HG02852 (cell line): ENCODE results near the gene EGFR.
A peak's percentile ranks its signal among the peaks of the same experiment; 100 is the strongest.

Source experiments
- ATAC-seq: cut with Tn5 transposase; IDR thresholded peaks from one replicate; pipeline ENCODE4 v1.9.1; 2021; ENCODE audit warnings: mild to moderate bottlenecking, moderate library complexity; ENCODE audit not compliant: unreplicated experiment

The EGFR gene

GRCh38 chr7:55206235-55207029 is 187.6 kb downstream of the EGFR start:
- ATAC-seq = peak; percentile 75

GRCh38 chr7:55207436-55208125 is 188.8 kb downstream of the EGFR start:
- ATAC-seq = no peak

- no peak for ATAC-seq
These were observed 190.5 kb downstream of the EGFR start for GRCh38 chr7:55209366-55209765.

GRCh38 chr7:55210176-55210575 is 191.4 kb downstream of the EGFR start:
- ATAC-seq = no peak

- no peak for ATAC-seq
These were observed 191.9 kb downstream of the EGFR start for GRCh38 chr7:55210716-55211115.

- ATAC-seq = no peak
These were observed 192.9 kb downstream of the EGFR start for GRCh38 chr7:55211726-55212125.

- no peak for ATAC-seq
These were observed 193.4 kb downstream of the EGFR start for GRCh38 chr7:55212176-55212575.

GRCh38 chr7:55212838-55213237 is 194.0 kb downstream of the EGFR start:
- ATAC-seq = no peak

GRCh38 chr7:55214707-55215106 is 195.9 kb downstream of the EGFR start:
- no peak for ATAC-seq

- ATAC-seq = no peak
These were observed 204.2 kb downstream of the EGFR start for GRCh38 chr7:55223023-55223422.

- no peak for ATAC-seq
These were observed 205.3 kb downstream of the EGFR start for GRCh38 chr7:55224111-55224510.

GRCh38 chr7:55224810-55225209 is 206.0 kb downstream of the EGFR start:
- ATAC-seq = no peak

GRCh38 chr7:55230014-55230413 is 211.2 kb downstream of the EGFR start:
- ATAC-seq = no peak

- no peak for ATAC-seq
These were observed 213.0 kb downstream of the EGFR start for GRCh38 chr7:55231736-55232280.

- no peak for ATAC-seq
These were observed 214.2 kb downstream of the EGFR start for GRCh38 chr7:55233001-55233400.

- ATAC-seq = no peak
These were observed 215.6 kb downstream of the EGFR start for GRCh38 chr7:55234408-55234807.

- no peak for ATAC-seq
These were observed 216.3 kb downstream of the EGFR start for GRCh38 chr7:55235115-55235514.

- ATAC-seq = no peak
These were observed 217.0 kb downstream of the EGFR start for GRCh38 chr7:55235801-55236200.

GRCh38 chr7:55236476-55236875 is 217.7 kb downstream of the EGFR start:
- no peak for ATAC-seq

- no peak for ATAC-seq
These were observed 218.5 kb downstream of the EGFR start for GRCh38 chr7:55237156-55237893.

GRCh38 chr7:55239406-55239805 is 220.6 kb downstream of the EGFR start:
- ATAC-seq = no peak
